ENCODE results near the gene L3MBTL2.
A peak's percentile ranks its signal among the peaks of the same experiment; 100 is the strongest.

Gene L3MBTL2

DNA sequence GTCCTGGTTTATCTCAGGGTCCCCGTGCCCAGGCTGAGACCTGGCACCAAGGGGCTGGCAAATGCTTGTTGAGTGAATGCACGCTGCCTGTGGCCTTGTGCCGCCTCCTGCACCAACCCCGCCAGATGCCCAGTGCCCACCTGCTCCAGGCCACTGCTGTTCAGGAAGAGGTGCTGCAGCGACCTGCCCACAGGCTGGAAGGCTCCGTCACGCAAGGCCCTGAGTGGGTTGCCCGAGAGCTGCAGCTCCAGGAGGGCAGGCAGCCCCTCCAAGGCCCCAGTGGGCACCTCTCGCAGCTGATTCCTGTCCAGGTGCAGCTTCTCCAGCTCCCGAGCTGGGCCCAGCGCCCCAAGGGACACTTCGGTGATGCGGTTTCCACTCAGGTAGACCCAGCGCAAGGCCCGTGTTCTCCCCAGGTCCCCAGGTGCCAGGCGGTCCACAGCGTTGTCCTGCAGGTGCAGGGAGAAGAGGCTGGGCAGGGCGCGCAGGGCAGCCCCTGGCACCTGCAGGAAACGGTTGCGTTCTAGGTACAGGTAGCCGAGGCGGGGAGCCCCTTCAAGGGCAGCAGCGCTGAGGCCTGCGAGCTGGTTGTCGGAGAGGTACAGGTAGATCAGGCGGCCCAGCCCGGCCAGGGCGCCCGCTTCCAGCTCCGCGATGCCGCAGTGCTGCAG is 32.1 kb downstream of the L3MBTL2 start (continued):
- TF ChIP-seq, protein P1, sequence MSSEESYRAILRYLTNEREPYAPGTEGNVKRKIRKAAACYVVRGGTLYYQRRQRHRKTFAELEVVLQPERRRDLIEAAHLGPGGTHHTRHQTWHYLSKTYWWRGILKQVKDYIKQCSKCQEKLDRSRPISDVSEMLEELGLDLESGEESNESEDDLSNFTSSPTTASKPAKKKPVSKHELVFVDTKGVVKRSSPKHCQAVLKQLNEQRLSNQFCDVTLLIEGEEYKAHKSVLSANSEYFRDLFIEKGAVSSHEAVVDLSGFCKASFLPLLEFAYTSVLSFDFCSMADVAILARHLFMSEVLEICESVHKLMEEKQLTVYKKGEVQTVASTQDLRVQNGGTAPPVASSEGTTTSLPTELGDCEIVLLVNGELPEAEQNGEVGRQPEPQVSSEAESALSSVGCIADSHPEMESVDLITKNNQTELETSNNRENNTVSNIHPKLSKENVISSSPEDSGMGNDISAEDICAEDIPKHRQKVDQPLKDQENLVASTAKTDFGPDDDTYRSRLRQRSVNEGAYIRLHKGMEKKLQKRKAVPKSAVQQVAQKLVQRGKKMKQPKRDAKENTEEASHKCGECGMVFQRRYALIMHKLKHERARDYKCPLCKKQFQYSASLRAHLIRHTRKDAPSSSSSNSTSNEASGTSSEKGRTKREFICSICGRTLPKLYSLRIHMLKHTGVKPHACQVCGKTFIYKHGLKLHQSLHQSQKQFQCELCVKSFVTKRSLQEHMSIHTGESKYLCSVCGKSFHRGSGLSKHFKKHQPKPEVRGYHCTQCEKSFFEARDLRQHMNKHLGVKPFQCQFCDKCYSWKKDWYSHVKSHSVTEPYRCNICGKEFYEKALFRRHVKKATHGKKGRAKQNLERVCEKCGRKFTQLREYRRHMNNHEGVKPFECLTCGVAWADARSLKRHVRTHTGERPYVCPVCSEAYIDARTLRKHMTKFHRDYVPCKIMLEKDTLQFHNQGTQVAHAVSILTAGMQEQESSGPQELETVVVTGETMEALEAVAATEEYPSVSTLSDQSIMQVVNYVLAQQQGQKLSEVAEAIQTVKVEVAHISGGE (tag by site-specific recombination; conservative IDR thresholded peaks at IDR 0.05; ENCODE audit: low read depth) = no peak
- TF ChIP-seq ZXDB (tag by site-specific recombination; IDR thresholded peaks at IDR 0.05) (no peak), HOXA7 (CRISPR knock-in tag; IDR thresholded peaks at IDR 0.05; ENCODE audit: borderline replicate concordance) (no peak), ZNF658 (tag by site-specific recombination; IDR thresholded peaks at IDR 0.05) (no peak), ZNF138 (tag by site-specific recombination; IDR thresholded peaks at IDR 0.05; ENCODE audit: borderline replicate concordance) (no peak), ZNF704 (tag by site-specific recombination; IDR thresholded peaks at IDR 0.05) (no peak), ZNF560 (tag by site-specific recombination; IDR thresholded peaks at IDR 0.05; ENCODE audit: borderline replicate concordance) (no peak)
- TF ChIP-seq, protein P2, sequence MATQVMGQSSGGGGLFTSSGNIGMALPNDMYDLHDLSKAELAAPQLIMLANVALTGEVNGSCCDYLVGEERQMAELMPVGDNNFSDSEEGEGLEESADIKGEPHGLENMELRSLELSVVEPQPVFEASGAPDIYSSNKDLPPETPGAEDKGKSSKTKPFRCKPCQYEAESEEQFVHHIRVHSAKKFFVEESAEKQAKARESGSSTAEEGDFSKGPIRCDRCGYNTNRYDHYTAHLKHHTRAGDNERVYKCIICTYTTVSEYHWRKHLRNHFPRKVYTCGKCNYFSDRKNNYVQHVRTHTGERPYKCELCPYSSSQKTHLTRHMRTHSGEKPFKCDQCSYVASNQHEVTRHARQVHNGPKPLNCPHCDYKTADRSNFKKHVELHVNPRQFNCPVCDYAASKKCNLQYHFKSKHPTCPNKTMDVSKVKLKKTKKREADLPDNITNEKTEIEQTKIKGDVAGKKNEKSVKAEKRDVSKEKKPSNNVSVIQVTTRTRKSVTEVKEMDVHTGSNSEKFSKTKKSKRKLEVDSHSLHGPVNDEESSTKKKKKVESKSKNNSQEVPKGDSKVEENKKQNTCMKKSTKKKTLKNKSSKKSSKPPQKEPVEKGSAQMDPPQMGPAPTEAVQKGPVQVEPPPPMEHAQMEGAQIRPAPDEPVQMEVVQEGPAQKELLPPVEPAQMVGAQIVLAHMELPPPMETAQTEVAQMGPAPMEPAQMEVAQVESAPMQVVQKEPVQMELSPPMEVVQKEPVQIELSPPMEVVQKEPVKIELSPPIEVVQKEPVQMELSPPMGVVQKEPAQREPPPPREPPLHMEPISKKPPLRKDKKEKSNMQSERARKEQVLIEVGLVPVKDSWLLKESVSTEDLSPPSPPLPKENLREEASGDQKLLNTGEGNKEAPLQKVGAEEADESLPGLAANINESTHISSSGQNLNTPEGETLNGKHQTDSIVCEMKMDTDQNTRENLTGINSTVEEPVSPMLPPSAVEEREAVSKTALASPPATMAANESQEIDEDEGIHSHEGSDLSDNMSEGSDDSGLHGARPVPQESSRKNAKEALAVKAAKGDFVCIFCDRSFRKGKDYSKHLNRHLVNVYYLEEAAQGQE (tag by site-specific recombination; IDR thresholded peaks at IDR 0.05) = no peak

DNA sequence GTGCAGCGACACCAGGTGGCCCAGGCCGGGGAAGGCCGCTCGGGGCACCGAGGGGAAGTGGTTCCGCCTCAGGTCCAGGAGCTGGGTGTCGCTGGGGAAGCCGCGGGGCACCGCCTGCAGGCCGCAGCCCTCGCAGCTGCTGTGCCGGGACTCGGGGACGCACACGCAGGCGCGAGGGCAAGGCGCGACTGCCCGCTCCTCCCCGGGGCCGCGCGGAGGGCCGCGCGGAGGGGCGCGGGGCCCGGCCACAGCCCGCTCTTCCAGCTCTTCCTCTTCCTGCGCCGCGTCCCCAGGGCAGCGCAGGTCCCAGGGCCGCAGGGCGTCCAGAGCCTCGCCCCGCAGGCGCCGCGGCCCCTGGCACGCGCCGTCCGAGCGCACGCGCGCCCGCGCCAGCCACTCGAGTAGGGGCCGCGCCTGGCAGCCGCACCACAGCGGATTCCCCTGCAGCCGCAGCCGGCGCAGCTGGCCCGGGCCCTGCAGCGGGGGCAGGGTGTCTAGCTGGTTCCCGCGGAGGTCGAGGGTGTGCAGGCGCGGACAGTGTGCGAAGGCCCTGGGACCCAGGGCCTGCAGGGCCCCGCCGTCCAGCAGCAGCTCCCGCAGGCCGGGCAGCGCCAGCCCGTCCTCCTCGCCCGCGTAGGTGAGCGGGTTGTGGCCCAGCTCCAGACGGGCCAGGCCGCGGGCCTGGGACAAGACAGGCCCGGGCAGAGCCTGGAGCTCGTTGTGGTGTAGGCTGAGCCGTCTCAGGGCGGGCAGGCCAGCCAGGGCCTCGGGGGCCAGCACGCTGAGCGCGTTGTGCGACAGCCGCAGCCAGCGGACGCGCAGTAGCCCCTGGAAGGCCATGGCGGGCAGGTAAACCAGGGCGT is 32.8 kb downstream of the L3MBTL2 start:
- CTCF ChIA-PET = interaction anchor here (0.5 to 2.5 kb wide), 29 partner anchors 9 to 429 kb away, joined by 3 to 49 read pairs (median 4); partner anchors contain the start of genes RANGAP1 and TOB2
- no peak overlapping the region; the same call in 1 of the 2 replicates for H3K4me3 ChIP-seq (ENCODE audit: low read depth, low read length)
- TF ChIP-seq OVOL3 (tag by site-specific recombination; IDR thresholded peaks at IDR 0.05) = no peak
- TF ChIP-seq SETDB1 (IDR thresholded peaks at IDR 0.05; ENCODE audit: insufficient read length, low read length) = no peak
- no peak for TF ChIP-seq BCL11B (tag by site-specific recombination; IDR thresholded peaks at IDR 0.05; ENCODE audit: low read depth)
- TF ChIP-seq, protein P3, sequence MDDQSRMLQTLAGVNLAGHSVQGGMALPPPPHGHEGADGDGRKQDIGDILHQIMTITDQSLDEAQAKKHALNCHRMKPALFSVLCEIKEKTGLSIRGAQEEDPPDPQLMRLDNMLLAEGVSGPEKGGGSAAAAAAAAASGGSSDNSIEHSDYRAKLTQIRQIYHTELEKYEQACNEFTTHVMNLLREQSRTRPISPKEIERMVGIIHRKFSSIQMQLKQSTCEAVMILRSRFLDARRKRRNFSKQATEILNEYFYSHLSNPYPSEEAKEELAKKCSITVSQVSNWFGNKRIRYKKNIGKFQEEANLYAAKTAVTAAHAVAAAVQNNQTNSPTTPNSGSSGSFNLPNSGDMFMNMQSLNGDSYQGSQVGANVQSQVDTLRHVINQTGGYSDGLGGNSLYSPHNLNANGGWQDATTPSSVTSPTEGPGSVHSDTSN (CRISPR knock-in tag; IDR thresholded peaks at IDR 0.05) = 0 out of 2 replicates have a peak, but pooled peaks have one; percentile 27
- TF ChIP-seq ZNF530 (tag by site-specific recombination; IDR thresholded peaks at IDR 0.05; ENCODE audit: low read depth) = no peak
- no peak for TF ChIP-seq ZNF202 (tag by site-specific recombination; IDR thresholded peaks at IDR 0.05; ENCODE audit: borderline replicate concordance)
- TF ChIP-seq SP3 (tag by site-specific recombination; IDR thresholded peaks at IDR 0.05) = no peak
- no peak for TF ChIP-seq OSR2 (tag by site-specific recombination; IDR thresholded peaks at IDR 0.05)
- H3K27ac ChIP-seq (ENCODE audit: extremely low read depth, low read depth, low read length) = no peak overlapping the region
- H3K9me3 ChIP-seq (ENCODE audit: control insufficient read depth, insufficient read depth, low read depth, low read length) = no peaks in the 10 kb centered on the region
- H3K4me1 ChIP-seq (ENCODE audit: control insufficient read depth, insufficient read depth, low read length) = peaks cover 3% of the 10 kb centered on the region; the same call in 1 of the 2 replicates
- POLR2A ChIA-PET = interaction anchor here (0.6 to 1.6 kb wide), 7 partner anchors 11 to 336 kb away, joined by 3 to 4 read pairs (median 3); partner anchors contain the start of gene RANGAP1
- no peaks in the 10 kb centered on the region; a peak in 1 of 3 replicates for H3K36me3 ChIP-seq (ENCODE audit: control insufficient read depth in 2 of 2, insufficient read depth in 1 of 2, low read length in 2 of 2)
